ENCODE measurements around the gene SEPTIN7.

GRCh38 chr7:35849954-35850353, 49.1 kb downstream of the SEPTIN7 start:
- TF ChIP-seq CEBPB (IDR thresholded peaks at IDR 0.05; ENCODE audit: low read depth, low read length) (no peak), RAD21 (IDR thresholded peaks at IDR 0.05; ENCODE audit: low read length) (no peak), USF2 (IDR thresholded peaks at IDR 0.05; ENCODE audit: low read depth, low read length) (no peak), RCOR1 (IDR thresholded peaks at IDR 0.05; ENCODE audit: insufficient replicate concordance, low read length) (no peak), CTCF (conservative IDR thresholded peaks at IDR 0.05; ENCODE audit: low read depth, low read length) (no peak), POLR2A (IDR thresholded peaks at IDR 0.05; ENCODE audit: low read depth, low read length) (no peak), MAZ (IDR thresholded peaks at IDR 0.05; ENCODE audit: borderline replicate concordance, low read depth, low read length) (no peak), ELK1 (IDR thresholded peaks at IDR 0.05; ENCODE audit: borderline replicate concordance, low read depth, low read length) (no peak), RFX5 (IDR thresholded peaks at IDR 0.05; ENCODE audit: low read depth, low read length) (no peak), CHD1 (IDR thresholded peaks at IDR 0.05; ENCODE audit: low read depth, low read length) (no peak), SMC3 (IDR thresholded peaks at IDR 0.05; ENCODE audit: low read depth, low read length) (no peak), FOS (IDR thresholded peaks at IDR 0.05; ENCODE audit: low read depth, low read length) (no peak), MAFK (IDR thresholded peaks at IDR 0.05; ENCODE audit: low read depth, low read length) (no peak)
